Measurements from ENCODE around the gene SLC6A18. TPM values are rescaled to one million over a fixed set of nuclear protein-coding genes. Genes with fewer than 3 reads are reported as not detected.

Gene SLC6A18
- total and polyA plus RNA-seq, 7 donors, result not detected

DNA sequence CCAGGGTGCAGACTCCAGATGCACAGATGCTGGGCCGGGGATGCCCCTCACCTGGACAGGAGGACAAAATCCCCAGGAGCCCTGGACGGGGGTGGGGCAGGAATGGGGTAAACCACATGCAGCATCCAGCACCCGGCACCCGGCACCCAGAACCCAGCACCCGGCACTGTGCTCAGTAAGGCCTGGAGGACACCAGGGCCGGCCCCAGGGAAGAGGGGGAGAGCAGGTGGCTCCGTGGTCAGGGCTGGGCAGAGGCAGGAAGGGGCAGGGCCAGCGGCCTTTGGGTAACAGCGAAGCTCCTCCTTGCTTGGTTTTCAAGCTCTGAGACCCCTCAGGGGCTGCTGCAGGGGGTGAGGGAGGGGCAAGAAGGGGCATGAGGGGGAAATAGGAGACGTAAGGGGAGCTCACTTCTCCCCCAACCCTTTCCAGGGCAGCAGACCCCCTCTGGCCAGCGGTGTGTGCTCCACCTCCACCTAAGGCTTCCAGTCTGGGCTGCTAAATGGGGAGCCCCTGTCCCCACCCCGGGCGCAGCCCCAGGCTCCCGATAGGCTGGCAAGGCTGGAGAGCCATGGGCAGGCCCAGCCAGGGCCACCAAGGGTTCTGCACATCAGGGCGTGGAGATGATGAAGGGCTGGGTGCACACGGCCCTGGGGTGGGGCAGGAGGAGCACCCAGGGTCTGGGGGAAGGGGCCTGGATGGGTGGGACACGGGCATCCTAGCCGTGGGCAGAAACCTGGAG is 41.6 kb upstream of the SLC6A18 start:
- TF ChIP-seq, protein P1, sequence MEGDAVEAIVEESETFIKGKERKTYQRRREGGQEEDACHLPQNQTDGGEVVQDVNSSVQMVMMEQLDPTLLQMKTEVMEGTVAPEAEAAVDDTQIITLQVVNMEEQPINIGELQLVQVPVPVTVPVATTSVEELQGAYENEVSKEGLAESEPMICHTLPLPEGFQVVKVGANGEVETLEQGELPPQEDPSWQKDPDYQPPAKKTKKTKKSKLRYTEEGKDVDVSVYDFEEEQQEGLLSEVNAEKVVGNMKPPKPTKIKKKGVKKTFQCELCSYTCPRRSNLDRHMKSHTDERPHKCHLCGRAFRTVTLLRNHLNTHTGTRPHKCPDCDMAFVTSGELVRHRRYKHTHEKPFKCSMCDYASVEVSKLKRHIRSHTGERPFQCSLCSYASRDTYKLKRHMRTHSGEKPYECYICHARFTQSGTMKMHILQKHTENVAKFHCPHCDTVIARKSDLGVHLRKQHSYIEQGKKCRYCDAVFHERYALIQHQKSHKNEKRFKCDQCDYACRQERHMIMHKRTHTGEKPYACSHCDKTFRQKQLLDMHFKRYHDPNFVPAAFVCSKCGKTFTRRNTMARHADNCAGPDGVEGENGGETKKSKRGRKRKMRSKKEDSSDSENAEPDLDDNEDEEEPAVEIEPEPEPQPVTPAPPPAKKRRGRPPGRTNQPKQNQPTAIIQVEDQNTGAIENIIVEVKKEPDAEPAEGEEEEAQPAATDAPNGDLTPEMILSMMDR (IDR thresholded peaks at IDR 0.05), result no peak
- ATAC-seq (no peak), DNase-seq (peak; percentile 12 to 49)
- no peak overlapping the region for H3K27ac ChIP-seq
- no peaks in the 10 kb centered on the region for H3K36me3 ChIP-seq (ENCODE audit: insufficient read depth in 1 of 2, low read depth in 1 of 2)
- H3K9me3 ChIP-seq, result no peaks in the 10 kb centered on the region
- 69 to 78% (median 76%) methylated on average over 17 to 18 of the region's 18 CpGs for WGBS, 3 donors
- intact Hi-C loops (cut with DNase I), result no loop called here
- no peak overlapping the region for H3K4me3 ChIP-seq
- no peaks in the 10 kb centered on the region for H3K4me1 ChIP-seq
- peaks cover 0 to 17% (median 12%) of the 10 kb centered on the region in 3 donors for H3K27me3 ChIP-seq (ENCODE audit: insufficient read depth in 3 of 3, low read length in 2 of 3)

DNA sequence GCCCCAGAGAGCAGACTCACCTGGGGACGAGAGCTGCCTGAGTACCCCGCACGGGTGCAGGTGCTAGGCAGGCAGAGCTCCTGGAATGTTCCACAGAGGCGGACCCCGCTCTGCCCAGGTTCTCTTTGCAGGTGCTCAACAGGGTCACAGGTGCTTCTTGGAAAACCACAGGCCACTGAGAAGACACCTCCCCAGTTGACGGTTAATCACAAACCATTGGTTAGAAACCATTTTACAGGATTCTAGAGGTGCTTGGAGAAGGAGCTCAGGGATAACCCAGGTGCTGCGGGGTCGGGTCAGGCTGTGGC is 41.1 kb upstream of the SLC6A18 start:
- H3K27ac ChIP-seq, result no peak overlapping the region
- DNase-seq (no peak), ATAC-seq (no peak)
- no peaks in the 10 kb centered on the region for H3K4me1 ChIP-seq
- H3K27me3 ChIP-seq (ENCODE audit: insufficient read depth in 3 of 3, low read length in 2 of 3), result peaks cover 0 to 22% (median 12%) of the 10 kb centered on the region in 3 donors
- 94 to 96% (median 96%) methylated on average over 8 of the region's 8 CpGs for WGBS, 3 donors
- intact Hi-C loops (cut with DNase I), result no loop called here
- TF ChIP-seq, protein P1 (IDR thresholded peaks at IDR 0.05), result no peak
- H3K36me3 ChIP-seq (ENCODE audit: insufficient read depth in 1 of 2, low read depth in 1 of 2), result no peaks in the 10 kb centered on the region
- no peaks in the 10 kb centered on the region for H3K9me3 ChIP-seq
- H3K4me3 ChIP-seq, result no peak overlapping the region

DNA sequence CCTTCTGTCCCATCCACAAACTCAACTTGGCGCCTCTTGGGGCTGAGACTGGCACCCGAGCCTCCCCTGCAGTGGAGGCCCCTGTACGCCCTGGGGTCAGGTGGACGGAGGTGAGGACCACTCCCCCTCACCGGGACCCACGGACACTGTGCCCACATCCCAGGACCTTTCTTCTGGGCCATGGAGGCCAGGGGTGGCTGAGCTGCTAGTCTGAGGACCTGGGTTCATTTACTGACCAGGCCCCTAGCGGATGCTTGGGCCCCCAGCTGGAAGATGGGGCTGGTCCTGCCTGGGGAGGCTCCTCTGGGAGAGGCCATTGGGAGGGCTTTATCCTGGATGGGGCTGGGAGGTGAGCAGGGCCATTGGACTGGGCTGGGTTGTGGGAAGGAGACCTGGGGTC is 40.7 kb upstream of the SLC6A18 start:
- H3K9me3 ChIP-seq, result no peaks in the 10 kb centered on the region
- intact Hi-C loops (cut with DNase I), result no loop called here
- no peaks in the 10 kb centered on the region for H3K4me1 ChIP-seq
- WGBS, 3 donors, result 88 to 95% (median 92%) methylated on average over 7 of the region's 7 CpGs
- H3K4me3 ChIP-seq, result no peak overlapping the region
- TF ChIP-seq, protein P1 (IDR thresholded peaks at IDR 0.05), result no peak
- peaks cover 0 to 26% (median 12%) of the 10 kb centered on the region in 3 donors for H3K27me3 ChIP-seq (ENCODE audit: insufficient read depth in 3 of 3, low read length in 2 of 3)
- H3K27ac ChIP-seq, result no peak overlapping the region
- DNase-seq (no peak), ATAC-seq (no peak)
- H3K36me3 ChIP-seq (ENCODE audit: insufficient read depth in 1 of 2, low read depth in 1 of 2), result no peaks in the 10 kb centered on the region

DNA sequence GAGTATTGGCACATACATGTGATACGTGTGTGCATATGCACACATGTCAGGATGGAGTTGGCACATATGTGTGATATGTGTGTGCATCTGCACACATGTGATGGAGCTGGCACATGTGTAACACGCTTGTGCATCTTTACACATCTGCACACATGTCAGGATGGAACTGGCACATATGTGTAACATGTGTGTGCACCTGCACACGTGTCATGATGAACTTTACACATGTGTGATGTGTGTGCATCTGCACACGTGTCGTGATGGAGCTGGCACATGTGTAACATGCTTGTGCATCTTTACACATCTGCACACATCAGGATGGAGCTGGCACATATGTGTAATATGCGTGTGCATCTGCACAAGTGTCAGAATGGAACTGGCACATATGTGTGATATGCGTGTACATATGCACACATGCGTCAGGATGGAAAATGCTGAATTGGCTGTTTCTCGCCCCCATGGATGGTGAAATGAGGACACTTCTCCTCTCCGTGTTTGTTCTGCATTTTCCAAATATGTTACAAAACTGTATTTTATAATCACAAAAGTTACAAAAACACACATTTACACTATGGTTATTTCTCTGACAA is 40.0 kb upstream of the SLC6A18 start:
- 85 to 91% (median 90%) methylated on average over 10 of the region's 10 CpGs for WGBS, 3 donors
- intact Hi-C loops (cut with DNase I), result no loop called here

More for the DNA sequence above, 40.0 kb upstream of the SLC6A18 start:
- Histone ChIP-seq H3K9me3 (no peaks in the 10 kb centered on the region), H3K27ac (no peak overlapping the region), H3K36me3 (ENCODE audit: insufficient read depth in 1 of 2, low read depth in 1 of 2) (no peaks in the 10 kb centered on the region), H3K4me1 (no peaks in the 10 kb centered on the region), H3K4me3 (no peak overlapping the region), H3K27me3 (ENCODE audit: insufficient read depth in 3 of 3, low read length in 2 of 3) (peaks cover 0 to 31% (median 12%) of the 10 kb centered on the region in 3 donors)
- no peak for ATAC-seq
- peak in 1 of 2 donors; percentile 12 for DNase-seq
- TF ChIP-seq, protein P1 (IDR thresholded peaks at IDR 0.05), result no peak
